GM12875 (cell line): Measurements from ENCODE around the gene PSAT1.

ENCODE experiments used
- H3K4me3 ChIP-seq: one replicate; pipeline ENCODE4 v1.5.1; 2011; ENCODE audit warnings: low read depth, low read length, control low read depth
- TF ChIP-seq, protein P1 (sequence below): IDR thresholded peaks from 2 replicates; pipeline ENCODE4 v1.5.1; 2011; ENCODE audit warnings: low read depth, mild to moderate bottlenecking, control low read depth, inconsistent platforms, low read length, moderate library complexity, borderline replicate concordance; ENCODE audit not compliant: insufficient read depth

The PSAT1 gene

DNA sequence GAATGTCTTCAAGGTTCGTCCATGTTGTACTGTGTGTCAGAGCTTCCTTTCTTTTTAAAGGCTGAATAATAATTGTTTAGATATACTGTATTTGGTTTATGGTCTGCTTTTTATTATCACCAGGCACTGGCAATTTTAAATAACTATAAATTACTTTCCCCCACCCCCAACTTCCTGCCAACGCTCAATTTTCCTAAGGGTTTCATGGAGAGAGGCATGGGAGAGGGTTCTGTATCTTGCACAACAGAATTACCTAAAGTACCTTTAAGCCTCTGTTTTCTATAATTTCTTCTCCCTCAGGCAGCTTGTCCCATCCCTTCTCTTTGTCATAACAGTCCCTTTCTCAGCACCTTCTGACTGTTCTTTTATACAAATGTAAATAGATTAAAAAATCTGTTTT is 10.4 kb downstream of the PSAT1 start:
- H3K4me3 ChIP-seq = no peak overlapping the region
- TF ChIP-seq, protein P1, sequence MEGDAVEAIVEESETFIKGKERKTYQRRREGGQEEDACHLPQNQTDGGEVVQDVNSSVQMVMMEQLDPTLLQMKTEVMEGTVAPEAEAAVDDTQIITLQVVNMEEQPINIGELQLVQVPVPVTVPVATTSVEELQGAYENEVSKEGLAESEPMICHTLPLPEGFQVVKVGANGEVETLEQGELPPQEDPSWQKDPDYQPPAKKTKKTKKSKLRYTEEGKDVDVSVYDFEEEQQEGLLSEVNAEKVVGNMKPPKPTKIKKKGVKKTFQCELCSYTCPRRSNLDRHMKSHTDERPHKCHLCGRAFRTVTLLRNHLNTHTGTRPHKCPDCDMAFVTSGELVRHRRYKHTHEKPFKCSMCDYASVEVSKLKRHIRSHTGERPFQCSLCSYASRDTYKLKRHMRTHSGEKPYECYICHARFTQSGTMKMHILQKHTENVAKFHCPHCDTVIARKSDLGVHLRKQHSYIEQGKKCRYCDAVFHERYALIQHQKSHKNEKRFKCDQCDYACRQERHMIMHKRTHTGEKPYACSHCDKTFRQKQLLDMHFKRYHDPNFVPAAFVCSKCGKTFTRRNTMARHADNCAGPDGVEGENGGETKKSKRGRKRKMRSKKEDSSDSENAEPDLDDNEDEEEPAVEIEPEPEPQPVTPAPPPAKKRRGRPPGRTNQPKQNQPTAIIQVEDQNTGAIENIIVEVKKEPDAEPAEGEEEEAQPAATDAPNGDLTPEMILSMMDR = no peak

DNA sequence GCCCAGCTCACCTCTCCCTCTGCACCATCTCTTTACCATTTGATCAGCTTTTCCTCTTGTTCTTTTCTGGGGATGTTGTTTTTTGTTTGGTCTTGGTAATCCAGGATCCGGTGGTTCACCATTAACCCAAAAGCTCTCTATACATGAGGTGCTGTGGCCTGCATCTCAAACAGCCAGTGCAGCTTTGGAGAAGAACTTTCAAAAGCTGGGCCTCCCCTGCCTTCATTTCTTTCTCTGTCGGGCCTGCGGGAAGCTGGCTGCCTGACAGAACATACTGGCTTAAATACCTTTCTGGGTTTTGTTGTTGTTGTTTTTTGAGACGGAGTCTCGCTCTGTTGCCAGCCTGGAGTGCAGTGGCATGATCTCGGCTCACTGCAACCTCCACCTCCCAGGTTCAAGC is 12.1 kb downstream of the PSAT1 start:
- H3K4me3 ChIP-seq = no peak overlapping the region
- TF ChIP-seq, protein P1 = no peak

DNA sequence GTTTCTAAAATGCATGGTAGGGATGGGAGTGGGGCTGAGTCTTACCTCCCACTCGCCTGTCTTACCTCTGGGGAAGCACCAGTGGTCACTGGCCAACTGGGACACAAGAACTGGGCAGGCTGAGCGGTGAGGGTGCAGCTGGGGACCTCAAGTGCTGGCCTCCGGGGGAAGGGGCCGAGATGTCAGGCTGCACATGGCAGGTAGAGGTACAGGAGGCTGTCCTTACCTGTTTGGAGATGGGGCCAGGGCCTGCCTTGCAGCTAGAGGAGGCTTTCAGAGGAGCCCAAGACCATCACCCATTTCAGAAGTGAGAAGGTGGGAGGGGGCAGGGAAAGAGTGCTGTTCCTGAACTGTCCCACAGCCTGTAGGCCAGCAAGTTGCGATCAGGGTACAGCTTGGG is 14.2 kb downstream of the PSAT1 start:
- no peak overlapping the region for H3K4me3 ChIP-seq
- TF ChIP-seq, protein P1 = no peak

DNA sequence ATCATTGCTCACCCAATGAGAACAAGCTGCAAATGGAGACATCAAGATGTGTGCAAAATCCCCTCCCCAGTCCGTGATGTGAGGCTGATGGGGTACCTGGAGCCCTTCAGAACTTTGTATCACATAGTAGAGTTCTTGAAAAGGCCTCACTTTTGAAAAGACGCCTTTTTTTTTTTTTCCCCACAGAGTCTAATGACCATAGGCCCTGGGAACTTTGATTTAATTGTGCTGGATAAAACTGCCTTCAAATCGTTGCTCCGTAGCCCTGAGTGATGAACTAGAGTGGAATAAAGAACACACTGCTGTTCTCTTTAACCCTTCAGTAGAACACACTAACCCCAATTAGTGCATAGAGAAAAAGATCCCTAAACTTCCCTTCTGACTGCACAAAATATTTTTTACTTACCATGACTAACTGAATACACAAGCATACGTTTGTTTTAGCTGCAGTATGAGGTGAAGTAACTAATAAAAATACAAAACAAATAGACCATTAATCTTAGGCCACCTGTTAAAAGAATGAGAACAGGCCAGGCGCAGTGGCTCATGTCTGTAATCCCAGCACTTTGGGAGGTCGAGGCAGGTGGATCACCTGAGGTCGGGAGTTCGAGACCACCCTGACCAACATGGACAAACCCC is 15.1 kb downstream of the PSAT1 start:
- TF ChIP-seq, protein P1 = no peak

DNA sequence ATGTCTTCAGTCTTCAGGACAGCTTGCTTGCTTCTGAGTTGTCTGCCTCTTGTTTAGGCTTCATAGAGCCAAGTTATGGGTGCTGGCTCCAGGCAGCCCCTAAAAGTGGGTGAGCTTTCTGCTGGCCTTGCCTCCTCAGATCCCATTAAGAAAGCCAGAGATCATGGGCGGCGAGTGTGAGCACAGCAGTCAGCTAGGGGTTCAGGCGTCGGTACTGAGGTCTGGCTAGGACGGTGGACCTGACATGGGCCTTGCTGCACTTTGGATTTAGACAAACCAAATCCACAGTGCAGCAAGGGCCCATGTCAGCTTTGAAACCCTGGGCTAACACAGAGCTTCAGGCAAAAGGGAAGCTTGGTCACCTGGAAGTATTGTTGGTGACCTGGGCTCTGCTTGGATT is 17.6 kb downstream of the PSAT1 start:
- H3K4me3 ChIP-seq = no peak overlapping the region
- TF ChIP-seq, protein P1 = no peak

More for the DNA sequence above, 15.1 kb downstream of the PSAT1 start:
- no peak overlapping the region for H3K4me3 ChIP-seq

DNA sequence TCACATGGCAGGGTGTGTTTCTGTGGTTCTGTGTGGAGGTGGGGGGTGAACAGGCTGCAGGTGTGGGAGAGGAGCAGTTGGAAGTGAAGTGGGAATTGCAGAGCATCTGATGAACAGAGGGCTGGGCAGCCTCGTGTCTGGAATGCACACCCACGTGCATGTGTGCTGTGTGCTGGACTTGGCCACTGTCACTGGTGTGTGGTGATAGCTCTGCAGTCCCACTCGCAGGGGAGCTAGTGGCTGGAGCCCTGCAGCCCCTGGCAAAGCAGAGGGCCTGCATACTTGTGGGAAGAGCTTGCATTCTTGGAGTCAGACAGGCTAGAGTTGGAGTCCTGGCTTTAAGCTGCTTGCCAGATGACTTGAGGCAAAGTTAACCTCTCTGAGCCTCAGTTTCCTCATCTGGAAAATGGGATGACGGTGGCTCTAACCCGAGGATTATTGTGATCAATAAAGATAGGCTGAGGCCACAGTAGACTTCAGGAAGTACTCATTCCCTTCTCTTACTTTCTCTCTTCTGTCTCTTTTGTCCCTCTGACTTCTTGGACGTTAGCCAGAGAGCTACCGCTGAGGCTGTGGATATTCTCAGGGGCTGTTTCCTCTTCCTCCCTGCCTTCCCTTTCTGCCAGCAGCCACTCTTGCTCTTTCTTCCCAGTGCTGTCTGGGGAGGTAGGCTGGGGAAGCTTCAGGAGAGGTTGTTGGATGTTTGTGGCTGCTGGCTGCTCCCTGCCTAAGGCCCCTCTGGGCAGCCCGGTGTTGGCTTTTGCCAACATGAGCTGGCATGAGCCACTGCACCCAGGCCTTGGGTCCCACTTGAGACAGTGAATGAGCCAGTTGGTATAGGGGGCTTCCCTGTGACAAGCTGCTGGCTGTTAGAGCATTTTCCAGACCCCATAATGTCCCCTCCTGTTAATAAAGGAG is 18.3 kb downstream of the PSAT1 start:
- TF ChIP-seq, protein P1 = no peak
- no peak overlapping the region for H3K4me3 ChIP-seq
